Epithelial cell of esophagus (primary cell): ENCODE measurements around the gene ZNF670.

Source experiments
- DNase-seq: peaks from one replicate; pipeline ENCODE4 v3.0.0; 2010; ENCODE audit warnings: low read depth
- H3K4me3 ChIP-seq: 2 replicates; pipeline ENCODE4 v1.5.1; 2011; ENCODE audit warnings: mild to moderate bottlenecking, low read length, control low read depth
- TF ChIP-seq, protein P1 (sequence below): IDR thresholded peaks from 2 replicates; pipeline ENCODE4 v1.5.1; 2011; ENCODE audit warnings: low read depth, mild to moderate bottlenecking, low read length, control low read depth, inconsistent platforms; ENCODE audit not compliant: insufficient read depth; ENCODE audit errors: missing control alignments

ZNF670 gene

DNA sequence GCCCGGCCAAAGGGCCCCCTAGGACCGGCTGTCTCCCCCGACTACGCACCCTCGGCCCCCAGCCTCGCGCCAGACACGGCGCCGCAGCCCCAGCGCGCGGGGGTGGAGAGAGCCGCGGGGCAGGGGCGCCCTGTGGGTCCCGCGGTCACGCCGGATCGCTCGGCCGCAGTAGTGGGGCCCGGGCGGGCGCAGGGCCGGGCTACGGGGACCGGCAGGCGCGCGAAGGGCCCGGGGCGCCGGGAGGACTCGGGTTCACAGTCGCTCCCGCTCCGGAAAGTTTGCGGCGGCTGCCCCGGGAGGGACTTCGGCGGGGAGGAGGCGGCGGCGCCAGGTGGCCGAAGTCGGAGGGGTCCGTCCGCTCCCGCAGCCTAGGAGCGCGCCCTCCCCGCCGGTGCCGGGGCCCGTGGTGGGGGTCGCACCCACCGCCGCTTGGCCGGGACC is 32.7 kb upstream of the ZNF670 start:
- no peak for DNase-seq
- TF ChIP-seq, protein P1, sequence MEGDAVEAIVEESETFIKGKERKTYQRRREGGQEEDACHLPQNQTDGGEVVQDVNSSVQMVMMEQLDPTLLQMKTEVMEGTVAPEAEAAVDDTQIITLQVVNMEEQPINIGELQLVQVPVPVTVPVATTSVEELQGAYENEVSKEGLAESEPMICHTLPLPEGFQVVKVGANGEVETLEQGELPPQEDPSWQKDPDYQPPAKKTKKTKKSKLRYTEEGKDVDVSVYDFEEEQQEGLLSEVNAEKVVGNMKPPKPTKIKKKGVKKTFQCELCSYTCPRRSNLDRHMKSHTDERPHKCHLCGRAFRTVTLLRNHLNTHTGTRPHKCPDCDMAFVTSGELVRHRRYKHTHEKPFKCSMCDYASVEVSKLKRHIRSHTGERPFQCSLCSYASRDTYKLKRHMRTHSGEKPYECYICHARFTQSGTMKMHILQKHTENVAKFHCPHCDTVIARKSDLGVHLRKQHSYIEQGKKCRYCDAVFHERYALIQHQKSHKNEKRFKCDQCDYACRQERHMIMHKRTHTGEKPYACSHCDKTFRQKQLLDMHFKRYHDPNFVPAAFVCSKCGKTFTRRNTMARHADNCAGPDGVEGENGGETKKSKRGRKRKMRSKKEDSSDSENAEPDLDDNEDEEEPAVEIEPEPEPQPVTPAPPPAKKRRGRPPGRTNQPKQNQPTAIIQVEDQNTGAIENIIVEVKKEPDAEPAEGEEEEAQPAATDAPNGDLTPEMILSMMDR = no peak
- H3K4me3 ChIP-seq = peak overlapping the region; percentile 49

DNA sequence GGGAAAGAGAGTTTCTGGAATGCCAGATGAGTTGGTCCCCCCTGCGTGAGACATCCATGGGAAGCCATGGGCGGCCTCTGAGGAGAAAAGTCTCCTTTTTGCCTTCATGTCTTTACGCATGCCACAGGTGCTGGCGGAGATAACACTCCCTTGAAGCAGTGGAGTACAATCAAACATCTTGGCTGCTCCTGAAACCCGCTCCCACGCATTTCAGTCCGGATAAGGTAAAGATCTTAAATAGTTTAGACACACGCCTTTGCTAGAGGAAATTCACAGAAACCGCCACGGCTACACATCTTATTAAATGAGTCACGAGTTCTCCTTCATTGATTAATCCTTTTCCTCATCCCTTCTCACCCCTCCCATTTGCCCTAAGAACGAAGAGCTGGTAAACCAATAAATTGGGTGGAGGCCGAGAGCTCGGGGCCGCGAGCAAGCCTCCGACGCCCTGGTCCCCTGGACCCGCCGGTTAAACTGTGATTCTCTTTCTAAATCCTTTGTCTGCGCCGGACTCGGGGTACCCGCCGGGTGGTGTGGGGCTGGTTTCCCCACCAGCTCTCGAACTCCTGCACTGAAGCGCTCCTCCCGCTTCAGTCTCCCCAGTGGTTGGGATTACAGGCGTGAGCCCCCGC is 32.1 kb upstream of the ZNF670 start:
- TF ChIP-seq, protein P1 = no peak
- peak; percentile 43 for DNase-seq
- peak overlapping the region; percentile 49 for H3K4me3 ChIP-seq

DNA sequence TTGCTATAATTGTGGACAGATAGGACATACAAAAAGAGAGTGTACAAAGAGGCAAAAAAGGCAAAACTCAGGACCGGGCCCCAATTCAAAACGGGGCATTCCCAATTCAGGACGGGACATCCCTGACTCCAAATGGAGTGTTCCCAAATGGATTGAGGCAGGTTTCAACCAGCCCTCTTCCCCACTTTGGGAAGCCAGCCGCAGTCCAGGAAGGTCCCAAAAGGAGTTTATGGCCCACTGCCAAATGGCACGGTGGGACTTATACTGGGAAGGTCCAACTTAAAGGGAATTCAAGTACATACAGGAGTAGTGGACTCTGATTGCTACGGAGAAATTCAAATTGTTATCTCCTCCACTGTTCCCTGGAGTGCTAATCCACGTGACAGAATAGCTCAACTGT is 29.1 kb upstream of the ZNF670 start:
- TF ChIP-seq, protein P1 = no peak
- no peak for DNase-seq
- no peak overlapping the region for H3K4me3 ChIP-seq

GRCh38 chr1:247105966-247106365 is 27.4 kb upstream of the ZNF670 start:
- TF ChIP-seq, protein P1 = no peak
- DNase-seq = no peak
- H3K4me3 ChIP-seq = no peak overlapping the region

- no peak for DNase-seq
- TF ChIP-seq, protein P1 = no peak
- H3K4me3 ChIP-seq = no peak overlapping the region
Measured at GRCh38 chr1:247104965-247105364, 26.4 kb upstream of the ZNF670 start.

- H3K4me3 ChIP-seq = peak within 1 kb of the TSS; percentile 85
- TF ChIP-seq, protein P1 = no peak
- DNase-seq = peak; percentile 96
Measured at GRCh38 chr1:247103859-247104591, 25.4 kb upstream of the ZNF670 start, which contains the start of gene ZNF669. TSS of gene ZNF669 (minus strand) at chr1:247104356. CDS start at chr1:247104199, 157 bp downstream.
